ENCODE data around the gene CIP2A.

CIP2A gene

GRCh38 chr3:108509263-108509662 lies 80.0 kb downstream of the CIP2A start:
- FAIRE-seq = no peak

DNA sequence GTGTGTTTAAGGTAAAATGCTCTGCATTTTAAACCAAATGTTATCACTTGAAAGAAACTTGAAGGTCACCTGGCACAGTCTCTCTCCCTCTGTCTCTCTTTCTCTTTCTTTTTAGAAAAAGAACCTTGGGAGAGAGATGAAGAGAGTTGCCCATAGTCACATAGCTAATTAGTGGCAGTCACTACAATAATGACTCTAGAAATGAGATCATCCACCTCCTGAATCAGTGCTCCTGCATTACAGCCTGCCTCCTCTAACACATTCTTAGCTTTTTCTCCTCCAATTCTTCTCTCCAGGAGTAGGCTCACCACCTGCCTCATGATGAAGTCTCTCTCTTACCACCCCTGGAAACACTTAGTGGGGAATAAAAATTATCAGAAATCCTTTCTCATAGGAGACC lies 81.3 kb downstream of the CIP2A start:
- FAIRE-seq = no peak

DNA sequence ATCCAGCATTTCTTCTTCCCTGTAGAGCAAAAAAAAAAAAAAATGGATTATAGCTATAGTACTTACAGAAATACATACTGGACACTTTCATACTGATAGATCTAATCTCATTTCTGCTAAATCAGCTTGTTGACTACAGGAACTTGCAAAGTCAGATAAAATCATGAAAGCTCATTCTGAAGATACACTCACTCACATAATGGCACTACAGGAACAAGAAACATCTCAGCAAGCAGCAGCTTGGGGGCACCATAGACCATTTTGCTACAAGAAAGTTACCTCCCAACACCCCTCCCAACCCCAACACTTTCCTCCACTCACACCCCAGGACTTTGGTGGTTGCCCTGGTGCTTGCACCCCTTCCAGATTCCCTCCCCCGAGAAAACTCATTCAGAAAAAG lies 83.4 kb downstream of the CIP2A start:
- FAIRE-seq = no peak

GRCh38 chr3:108503722-108504121 lies 85.5 kb downstream of the CIP2A start:
- FAIRE-seq = no peak

GRCh38 chr3:108501535-108501934 lies 87.7 kb downstream of the CIP2A start:
- FAIRE-seq = no peak

DNA sequence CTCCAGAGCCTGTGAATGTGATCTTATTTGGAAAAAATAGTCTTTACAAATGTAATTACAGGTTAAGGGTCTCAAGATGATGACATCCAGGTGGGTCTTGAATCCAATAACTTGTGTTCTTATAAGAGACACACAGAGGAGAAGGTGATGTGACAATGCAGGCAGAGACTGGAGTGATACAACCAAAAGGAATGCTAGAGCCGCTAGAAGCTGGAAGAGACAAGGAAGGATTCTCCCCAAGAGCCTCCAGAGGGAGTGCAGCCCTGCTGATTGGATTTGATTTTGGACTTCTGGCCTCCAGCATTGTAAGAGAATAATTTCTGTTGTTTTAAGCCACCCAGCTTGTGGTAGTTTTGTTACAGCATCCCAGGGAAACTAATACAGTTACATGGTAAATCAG lies 88.5 kb downstream of the CIP2A start:
- FAIRE-seq = no peak

Measured in G401.6 (cell line).